ENCODE data around the gene KLF3.

KLF3 gene

DNA sequence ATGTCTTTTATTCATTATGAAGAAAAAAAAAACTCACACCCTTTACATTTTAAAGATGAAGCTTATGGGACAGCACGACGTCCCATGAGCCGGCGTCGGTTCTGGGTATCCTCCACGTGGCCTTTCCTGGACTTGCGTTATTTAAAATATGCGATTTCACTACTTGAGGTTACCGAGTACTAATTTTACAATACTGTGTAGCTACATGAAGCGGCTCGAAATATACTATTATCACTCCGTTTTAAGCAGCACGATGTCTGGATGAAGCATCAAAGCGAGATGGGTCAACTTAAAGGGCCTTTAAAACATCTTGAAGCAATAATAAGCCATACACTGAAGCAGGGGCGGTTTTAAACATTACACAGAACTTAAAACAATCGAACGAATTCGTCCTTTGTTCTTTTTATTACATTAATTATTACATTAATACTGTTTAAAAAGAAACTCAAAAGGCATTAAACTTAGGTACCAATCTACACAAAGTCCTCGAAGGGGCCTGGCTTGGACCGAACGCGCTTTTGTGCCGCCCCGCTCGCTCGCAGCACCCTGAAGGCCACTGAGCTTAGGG lies 1.4 kb upstream of the KLF3 start:
- no peak for ATAC-seq (replicated peaks; ENCODE audit: extremely low read depth, poor library complexity, severe bottlenecking)
- H3K27ac Mint-ChIP-seq (ENCODE audit: low read depth) = no peak overlapping the region
- no peaks in the 10 kb centered on the region for H3K27me3 Mint-ChIP-seq
- peak overlapping the region; percentile 43 for H3K4me3 Mint-ChIP-seq
- DNase-seq (ENCODE audit: low spot score in 2 of 2) = no peak
- H3K9me3 Mint-ChIP-seq = no peaks in the 10 kb centered on the region
- H3K4me1 Mint-ChIP-seq = peaks cover 58% of the 10 kb centered on the region
- H3K36me3 Mint-ChIP-seq (ENCODE audit: insufficient read depth) = peaks cover 32% of the 10 kb centered on the region

DNA sequence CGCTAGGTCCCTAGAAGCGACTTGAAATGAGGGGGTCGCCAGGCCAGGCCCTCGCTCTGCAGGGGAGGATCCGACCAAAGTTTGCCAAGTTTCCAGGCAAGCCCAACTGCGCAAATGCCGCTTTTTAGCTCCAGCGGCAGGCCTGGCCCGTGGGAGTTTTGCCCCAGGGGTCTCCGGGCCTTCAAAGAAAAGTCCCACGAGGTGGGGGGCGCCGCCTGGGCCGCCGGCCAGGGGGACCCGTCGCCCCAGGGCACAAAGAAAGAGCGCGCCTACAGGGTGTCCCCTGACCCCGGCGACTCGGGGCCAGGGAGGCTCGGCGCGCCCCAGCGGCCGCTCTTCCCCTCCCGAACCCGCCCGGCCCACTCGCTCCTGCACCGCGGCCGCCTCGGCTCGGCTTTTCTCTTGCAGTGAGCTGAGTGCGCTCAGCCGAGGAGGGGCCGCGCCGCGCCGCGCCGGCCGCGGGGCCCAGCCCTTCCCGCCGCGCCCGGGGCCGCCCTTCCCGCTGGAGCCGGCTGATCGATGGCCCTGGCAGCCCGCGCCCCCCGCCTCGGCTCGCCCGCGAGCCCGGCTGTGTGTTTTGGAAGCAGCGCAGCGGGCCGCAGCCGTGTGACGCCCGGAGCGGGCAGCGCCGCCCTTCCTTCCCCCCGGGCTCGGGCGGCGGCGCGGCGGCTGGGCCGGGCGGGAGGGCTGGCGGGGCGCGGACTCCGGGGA lies 754 bp upstream of the KLF3 start:
- peak; percentile 31 for ATAC-seq (replicated peaks; ENCODE audit: extremely low read depth, poor library complexity, severe bottlenecking)
- no peaks in the 10 kb centered on the region for H3K9me3 Mint-ChIP-seq
- no peak overlapping the region for H3K27ac Mint-ChIP-seq (ENCODE audit: low read depth)
- peaks cover 57% of the 10 kb centered on the region for H3K4me1 Mint-ChIP-seq
- DNase-seq (ENCODE audit: low spot score in 2 of 2) = no peak
- peaks cover 32% of the 10 kb centered on the region for H3K36me3 Mint-ChIP-seq (ENCODE audit: insufficient read depth)
- H3K27me3 Mint-ChIP-seq = no peaks in the 10 kb centered on the region
- H3K4me3 Mint-ChIP-seq = peak overlapping the region; percentile 95

DNA sequence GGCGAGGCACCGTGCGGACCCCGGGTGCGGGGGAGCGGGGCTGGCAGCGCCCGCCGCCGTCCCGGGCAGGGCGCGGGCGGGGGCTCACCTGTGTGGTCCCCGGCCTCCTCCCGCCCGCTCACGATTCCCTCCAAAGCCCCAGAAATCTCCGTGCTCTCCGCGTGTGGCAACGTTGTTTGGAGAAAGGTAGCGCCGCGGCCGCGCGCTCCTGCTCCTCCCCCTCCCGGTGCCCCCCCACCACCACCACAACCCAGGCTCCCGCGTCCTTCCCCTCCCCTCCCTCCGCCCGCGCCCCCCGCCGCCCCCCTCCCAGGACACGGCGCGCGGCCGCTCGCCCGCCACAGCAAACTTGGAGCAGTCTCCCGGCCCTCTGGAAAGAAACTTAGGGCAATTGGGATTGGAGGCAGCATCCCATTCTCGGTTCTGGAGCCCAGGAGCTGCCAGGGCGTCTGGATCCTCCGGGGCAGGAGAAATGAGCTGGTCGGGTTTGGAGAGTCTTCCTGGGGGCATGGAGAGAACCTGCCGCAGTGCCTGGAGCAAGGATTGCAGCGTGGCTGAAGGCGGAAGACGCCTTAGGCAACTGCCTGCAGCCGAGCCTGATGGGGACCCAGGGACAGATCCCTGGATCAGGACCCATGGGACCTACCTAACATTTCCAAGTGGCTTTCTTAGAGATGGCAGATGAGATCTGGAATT lies 855 bp downstream of the KLF3 start:
- Mint-ChIP-seq H3K4me1 (peaks cover 52% of the 10 kb centered on the region), H3K36me3 (ENCODE audit: insufficient read depth) (peaks cover 32% of the 10 kb centered on the region), H3K27ac (ENCODE audit: low read depth) (peak overlapping the region; percentile 91), H3K9me3 (no peaks in the 10 kb centered on the region), H3K4me3 (peak overlapping the region; percentile 95), H3K27me3 (no peaks in the 10 kb centered on the region)
- ATAC-seq (replicated peaks; ENCODE audit: extremely low read depth, poor library complexity, severe bottlenecking) (no peak), DNase-seq (ENCODE audit: low spot score in 2 of 2) (no peak)

DNA sequence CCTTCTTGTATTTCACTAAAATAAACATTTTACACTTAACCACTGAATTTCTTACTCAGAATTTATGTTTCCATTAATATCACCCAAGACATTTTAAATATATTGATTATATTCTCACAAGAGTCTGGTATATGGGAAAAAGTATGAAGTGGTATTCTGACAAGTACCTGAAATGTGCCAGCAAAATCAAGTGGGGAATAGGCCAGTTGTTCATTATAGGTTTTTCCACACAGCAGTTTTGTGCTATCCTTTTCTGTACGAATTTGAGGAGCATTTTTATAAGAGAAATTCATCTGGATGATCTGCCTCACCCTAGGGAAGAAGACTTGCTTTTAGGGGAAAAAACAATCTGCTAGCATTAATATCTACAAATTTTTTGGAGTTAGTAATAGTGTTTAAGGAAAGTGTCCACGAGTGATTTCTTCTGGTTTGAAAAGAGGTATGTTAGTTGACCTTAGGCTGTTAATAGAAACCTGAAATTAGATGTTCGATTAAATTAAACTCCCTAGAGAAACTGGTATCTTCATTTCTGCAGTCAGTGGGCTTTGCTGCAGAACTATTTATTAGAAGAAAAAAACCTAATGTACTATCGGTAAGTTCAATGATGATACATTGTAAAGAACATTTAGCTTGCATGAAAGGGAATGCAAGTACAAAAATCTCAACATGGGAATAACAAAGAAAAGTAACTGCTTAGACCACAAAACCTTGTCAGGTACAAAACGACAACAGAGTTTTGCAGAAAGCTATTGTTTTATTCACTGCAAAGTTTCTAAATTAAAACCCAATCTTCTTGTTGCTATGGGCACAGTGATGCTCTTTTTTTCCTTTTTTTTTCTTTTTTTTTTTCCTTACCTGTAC lies 1.8 kb downstream of the KLF3 start:
- DNase-seq (ENCODE audit: low spot score in 2 of 2) (no peak), ATAC-seq (replicated peaks; ENCODE audit: extremely low read depth, poor library complexity, severe bottlenecking) (no peak)
- peak overlapping the region; percentile 95 for H3K4me3 Mint-ChIP-seq
- no peaks in the 10 kb centered on the region for H3K27me3 Mint-ChIP-seq
- H3K36me3 Mint-ChIP-seq (ENCODE audit: insufficient read depth) = peaks cover 32% of the 10 kb centered on the region
- peak overlapping the region; percentile 91 for H3K27ac Mint-ChIP-seq (ENCODE audit: low read depth)
- peaks cover 58% of the 10 kb centered on the region for H3K4me1 Mint-ChIP-seq
- H3K9me3 Mint-ChIP-seq = no peaks in the 10 kb centered on the region

DNA sequence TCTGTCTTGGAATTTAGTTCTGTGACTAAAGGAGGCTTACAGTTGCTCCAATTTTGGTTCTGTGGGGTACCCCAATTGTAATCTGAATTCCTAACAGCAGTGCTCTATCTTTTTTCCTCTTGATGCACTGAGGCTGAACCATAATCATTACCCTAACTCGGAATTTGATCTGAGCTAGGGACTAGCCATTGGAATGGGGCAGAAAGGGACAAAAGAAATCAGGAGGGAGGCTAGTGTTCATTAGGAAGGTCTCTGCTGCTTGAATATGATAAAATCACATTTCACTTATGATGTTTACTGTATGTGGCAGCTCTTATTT lies 2.7 kb downstream of the KLF3 start:
- H3K4me1 Mint-ChIP-seq = peaks cover 60% of the 10 kb centered on the region
- peak overlapping the region; percentile 95 for H3K4me3 Mint-ChIP-seq
- DNase-seq (ENCODE audit: low spot score in 2 of 2) (no peak), ATAC-seq (replicated peaks; ENCODE audit: extremely low read depth, poor library complexity, severe bottlenecking) (no peak)
- peaks cover 33% of the 10 kb centered on the region for H3K36me3 Mint-ChIP-seq (ENCODE audit: insufficient read depth)
- H3K27ac Mint-ChIP-seq (ENCODE audit: low read depth) = peak overlapping the region; percentile 91
- H3K9me3 Mint-ChIP-seq = no peaks in the 10 kb centered on the region
- H3K27me3 Mint-ChIP-seq = no peaks in the 10 kb centered on the region

DNA sequence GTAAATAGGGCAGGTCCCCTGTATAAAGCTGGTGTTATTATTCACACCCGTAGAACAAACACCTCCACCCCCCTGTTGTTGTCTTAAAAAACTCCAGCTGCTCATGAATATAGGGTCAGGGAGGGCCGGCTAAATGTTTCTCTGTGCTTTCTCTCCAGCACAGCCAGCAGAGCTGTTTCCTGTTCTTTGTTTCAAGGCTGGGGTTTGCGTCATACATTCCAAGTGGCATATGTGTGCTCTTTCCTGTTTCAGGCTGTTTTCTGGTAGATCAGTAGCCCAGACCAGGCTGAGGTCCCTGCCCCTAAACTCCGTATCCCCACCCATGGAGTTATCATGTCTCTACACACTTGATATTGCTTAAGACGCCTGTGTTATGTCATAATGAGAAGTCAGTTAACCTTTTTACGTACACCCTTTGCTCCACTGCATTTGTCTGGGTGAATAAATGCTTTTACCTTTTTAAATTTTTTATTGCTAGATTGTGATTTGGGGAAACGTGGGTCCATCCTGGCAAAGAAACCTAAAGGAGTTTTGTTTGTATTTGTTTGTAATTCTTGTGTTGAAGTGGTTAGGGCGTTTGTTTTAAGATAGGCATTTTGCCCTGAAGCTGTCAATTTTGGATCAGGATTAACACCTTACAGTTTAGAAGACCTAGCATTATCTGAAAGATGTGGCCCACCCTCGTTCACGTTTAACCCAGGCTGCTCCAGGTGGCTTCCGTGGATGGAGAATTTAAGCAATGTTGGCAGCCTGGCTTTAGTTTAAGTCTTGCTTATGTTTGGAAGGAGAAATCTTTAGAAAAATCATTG lies 3.3 kb downstream of the KLF3 start:
- Mint-ChIP-seq H3K4me1 (peaks cover 61% of the 10 kb centered on the region), H3K9me3 (no peaks in the 10 kb centered on the region)

DNA sequence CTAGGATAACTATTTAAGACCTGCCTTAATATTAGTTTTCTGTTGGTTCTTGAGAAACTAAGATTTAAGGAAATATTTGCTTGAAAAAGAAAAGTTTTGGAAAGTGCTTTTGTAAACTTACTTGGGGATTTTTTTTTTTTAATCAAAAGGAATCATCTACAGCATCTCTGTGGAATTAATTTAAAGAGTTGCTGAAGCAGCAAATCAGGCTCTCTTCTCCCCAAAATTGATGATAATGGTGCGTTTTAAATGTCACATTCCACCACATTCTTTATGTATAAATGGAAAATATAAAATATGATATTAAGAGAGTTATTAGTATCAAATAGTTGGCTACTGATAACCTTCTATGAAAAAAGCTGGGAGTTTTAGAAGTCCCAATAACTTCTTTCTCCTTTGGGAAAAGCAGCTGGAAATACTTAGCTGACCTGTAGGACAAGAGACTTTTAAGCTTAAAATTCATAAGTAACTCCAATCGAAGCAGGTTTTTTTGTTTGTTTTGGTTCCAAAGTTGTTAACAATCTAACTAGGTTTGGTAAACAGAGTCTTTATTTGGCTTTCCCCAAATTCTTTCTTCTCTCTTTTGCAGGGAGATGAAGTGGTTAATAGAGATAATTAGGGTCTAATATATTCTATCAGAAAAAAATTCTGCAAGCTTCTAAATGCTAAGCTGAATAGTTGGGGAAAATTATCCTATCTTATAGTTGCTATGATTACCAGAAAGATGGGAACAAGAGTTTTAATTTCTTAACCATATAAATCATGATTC lies 4.4 kb downstream of the KLF3 start:
- H3K36me3 Mint-ChIP-seq (ENCODE audit: insufficient read depth) = peaks cover 41% of the 10 kb centered on the region
- no peak for ATAC-seq (replicated peaks; ENCODE audit: extremely low read depth, poor library complexity, severe bottlenecking)
- DNase-seq (ENCODE audit: low spot score in 2 of 2) = no peak
- H3K27me3 Mint-ChIP-seq = no peaks in the 10 kb centered on the region
- H3K9me3 Mint-ChIP-seq = no peaks in the 10 kb centered on the region
- peak overlapping the region; percentile 95 for H3K27ac Mint-ChIP-seq (ENCODE audit: low read depth)
- H3K4me3 Mint-ChIP-seq = peak overlapping the region; percentile 65
- peaks cover 68% of the 10 kb centered on the region for H3K4me1 Mint-ChIP-seq

More for the DNA sequence above, 3.3 kb downstream of the KLF3 start:
- ATAC-seq (replicated peaks; ENCODE audit: extremely low read depth, poor library complexity, severe bottlenecking) (peak; percentile 53), DNase-seq (ENCODE audit: low spot score in 2 of 2) (peak; percentile 45 to 74)
- Mint-ChIP-seq H3K4me3 (peak overlapping the region; percentile 95), H3K36me3 (ENCODE audit: insufficient read depth) (peaks cover 36% of the 10 kb centered on the region), H3K27ac (ENCODE audit: low read depth) (peak overlapping the region; percentile 91), H3K27me3 (no peaks in the 10 kb centered on the region)

DNA sequence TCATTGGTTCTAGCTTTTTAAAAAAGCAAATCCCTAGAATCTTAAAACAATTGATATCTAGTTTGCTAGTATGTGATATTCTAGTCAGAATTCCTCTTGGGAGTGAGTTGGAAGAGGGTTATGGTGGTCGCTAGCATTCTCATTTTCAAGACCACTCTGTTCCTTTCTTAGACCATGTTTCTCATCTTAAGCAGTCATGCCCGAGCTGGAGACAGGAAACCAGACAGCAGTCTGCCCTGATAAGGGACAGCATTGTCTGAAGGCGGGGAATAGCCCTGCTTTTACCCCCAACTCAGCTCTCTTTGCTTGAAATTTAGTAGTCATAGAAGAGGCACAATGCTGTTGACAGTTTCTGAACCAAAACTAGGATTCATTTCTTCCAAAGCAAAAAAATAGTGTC lies 5.2 kb downstream of the KLF3 start:
- DNase-seq (ENCODE audit: low spot score in 2 of 2) (no peak), ATAC-seq (replicated peaks; ENCODE audit: extremely low read depth, poor library complexity, severe bottlenecking) (no peak)
- H3K4me3 Mint-ChIP-seq = peak overlapping the region; percentile 65
- H3K27ac Mint-ChIP-seq (ENCODE audit: low read depth) = peak overlapping the region; percentile 95
- H3K9me3 Mint-ChIP-seq = no peaks in the 10 kb centered on the region
- H3K36me3 Mint-ChIP-seq (ENCODE audit: insufficient read depth) = peaks cover 41% of the 10 kb centered on the region
- peaks cover 76% of the 10 kb centered on the region for H3K4me1 Mint-ChIP-seq
- H3K27me3 Mint-ChIP-seq = no peaks in the 10 kb centered on the region

DNA sequence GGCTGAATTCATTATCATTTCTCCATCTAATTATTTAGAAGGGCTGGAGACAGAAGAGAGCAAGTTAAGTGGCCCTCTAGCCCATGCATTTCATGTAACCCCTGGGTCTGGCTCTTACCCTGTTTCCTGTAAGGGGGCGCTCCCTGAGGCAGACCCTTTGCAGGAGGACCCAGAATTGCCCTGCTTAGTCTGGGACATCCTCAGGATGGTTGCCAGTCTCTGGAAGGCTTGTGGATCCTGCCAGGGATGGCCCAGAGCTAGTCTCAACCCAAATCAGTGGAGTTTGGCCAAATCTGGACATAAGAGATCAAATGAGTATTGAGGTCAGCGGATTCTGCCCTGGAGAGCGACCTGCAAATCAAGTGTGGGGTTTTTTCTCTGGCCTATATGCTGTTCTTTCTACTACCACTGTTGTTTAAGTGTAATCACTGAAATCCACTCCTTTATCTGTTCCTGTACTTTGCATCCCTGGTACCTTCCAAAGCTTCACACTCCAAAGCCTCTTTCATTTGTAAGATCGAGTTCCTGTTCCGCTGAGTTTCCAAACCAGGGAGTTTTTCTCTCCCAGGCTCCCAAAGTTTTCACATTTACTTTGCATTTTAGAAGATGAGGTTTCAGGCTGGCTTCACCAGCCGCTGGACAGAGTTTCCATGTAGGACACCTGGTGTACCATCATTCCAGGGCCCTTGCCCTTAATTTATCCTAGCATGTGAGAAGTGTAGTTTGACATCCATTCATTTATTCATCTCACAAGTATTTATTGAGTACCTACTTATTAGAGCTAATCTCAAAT lies 6.3 kb downstream of the KLF3 start:
- Mint-ChIP-seq H3K4me1 (peaks cover 83% of the 10 kb centered on the region), H3K27me3 (no peaks in the 10 kb centered on the region), H3K4me3 (peak overlapping the region; percentile 65), H3K27ac (ENCODE audit: low read depth) (peak overlapping the region; percentile 95), H3K9me3 (no peaks in the 10 kb centered on the region), H3K36me3 (ENCODE audit: insufficient read depth) (peaks cover 34% of the 10 kb centered on the region)
- DNase-seq (ENCODE audit: low spot score in 2 of 2) = no peak
- ATAC-seq (replicated peaks; ENCODE audit: extremely low read depth, poor library complexity, severe bottlenecking) = no peak

DNA sequence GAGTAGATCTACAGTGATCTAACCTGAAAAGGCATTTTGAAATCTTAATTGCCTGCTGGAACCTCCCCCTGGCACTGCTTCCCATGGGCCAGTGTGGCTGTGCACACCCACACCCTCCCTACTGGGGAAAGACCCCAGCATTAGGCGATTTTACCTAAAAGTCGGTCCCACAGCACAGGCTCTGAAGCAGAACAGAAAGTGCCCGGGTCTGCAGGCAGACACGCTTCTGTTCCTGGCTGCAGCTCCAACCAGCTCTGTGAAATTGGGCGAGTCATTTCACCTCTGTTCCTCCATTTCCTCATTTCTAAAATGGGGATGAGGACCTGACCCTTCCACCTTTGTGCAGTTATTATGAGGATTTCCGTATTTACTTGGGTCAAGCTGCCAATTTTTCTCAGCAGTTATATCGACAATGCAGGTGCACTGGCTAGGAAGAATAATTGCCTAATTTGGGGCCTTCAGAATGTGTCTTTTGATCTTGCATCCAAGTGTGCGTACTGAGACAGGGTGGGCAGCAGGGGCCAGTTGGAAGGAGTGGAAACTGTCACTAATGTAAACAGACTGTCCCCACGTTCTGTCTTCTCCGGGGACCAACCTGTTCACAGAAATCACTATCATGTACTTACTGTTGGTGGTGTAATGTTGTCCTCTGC lies 7.1 kb downstream of the KLF3 start:
- peak overlapping the region; percentile 95 for H3K27ac Mint-ChIP-seq (ENCODE audit: low read depth)
- no peak for DNase-seq (ENCODE audit: low spot score in 2 of 2)
- peak overlapping the region; percentile 65 for H3K4me3 Mint-ChIP-seq
- ATAC-seq (replicated peaks; ENCODE audit: extremely low read depth, poor library complexity, severe bottlenecking) = no peak
- peaks cover 29% of the 10 kb centered on the region for H3K36me3 Mint-ChIP-seq (ENCODE audit: insufficient read depth)
- peaks cover 84% of the 10 kb centered on the region for H3K4me1 Mint-ChIP-seq
- no peaks in the 10 kb centered on the region for H3K27me3 Mint-ChIP-seq
- H3K9me3 Mint-ChIP-seq = no peaks in the 10 kb centered on the region
